HepG2 (cell line): ENCODE results near the gene ANTXR1. TPM values are rescaled to one million over a fixed set of nuclear protein-coding genes. Genes with fewer than 3 reads are reported as not detected.

ENCODE experiments used
- ATAC-seq: fragments of 200-7000 bp; cut with Tn5 transposase; 3 replicates; pipeline ENCODE4 v1.9.1; 2020; ENCODE audit warnings: mild to moderate bottlenecking, moderate library complexity
- BruUV-seq: library from RNA; stranded (reverse); fragments of 400-500 nt; replicated peaks from 2 replicates; lab custom pipeline; 2021; lab: Mats Ljungman, UMichigan
- CTCF ChIA-PET: fragments of 300-600 bp; formaldehyde crosslinking; extraction: SDS; loops from one replicate; lab custom pipeline; 2021; ENCODE audit warnings: low total read pairs, inconsistent platforms, low intra/inter-chr PET ratio; lab: Yijun Ruan, JAX
- POLR2A ChIA-PET: fragments of 350-600 bp; sonication (Branson Sonifier 250); formaldehyde crosslinking; loops from one replicate; lab custom pipeline; 2020; ENCODE audit warnings: antibody characterized with exemption, inconsistent platforms; lab: Yijun Ruan, JAX
- DNase-seq: peaks from one replicate; pipeline ENCODE4 v3.0.0-alpha.2; 2015; ENCODE audit warnings: low spot score
- FAIRE-seq: peaks from 3 replicates; lab custom pipeline; 2011; peaks lifted over from hg19 to GRCh38; lab: Jason Lieb, UNC
- H2AFZ ChIP-seq: one replicate; pipeline ENCODE4 v1.6.1; 2011; ENCODE audit warnings: low read length, inconsistent platforms
- H3K27ac ChIP-seq: fragments of 300-600 bp; 3 replicates; pipeline ENCODE4 v1.8.0; 2011; ENCODE audit warnings: mixed run types, mild to moderate bottlenecking, mixed read lengths, low read length, inconsistent platforms; ENCODE audit not compliant: insufficient read depth; ENCODE audit errors: extremely low read length
- H3K27me3 ChIP-seq, 2 experiments: fragments of 200-600 bp in 1 of 2; 2 replicates in 1 of 2; 3 replicates in 1 of 2; pipeline versions ENCODE4 v1.6.0 to v1.8.0; 2011; ENCODE audit warnings: low read length in 2 of 2, mild to moderate bottlenecking in 2 of 2, moderate library complexity in 2 of 2, inconsistent platforms in 1 of 2; ENCODE audit not compliant: insufficient read depth in 2 of 2, control insufficient read depth in 1 of 2
- H3K36me3 ChIP-seq, 2 experiments: fragments of 200-600 bp in 1 of 2; replicated peaks in 1 of 2; 2 replicates in 1 of 2; 3 replicates in 1 of 2; pipeline versions ENCODE4 v1.5.1 to v1.8.0; 2011; ENCODE audit warnings: low read length in 2 of 2, inconsistent platforms in 1 of 2; ENCODE audit not compliant: insufficient read depth in 2 of 2, control insufficient read depth in 1 of 2
- H3K4me1 ChIP-seq: 2 replicates; pipeline ENCODE4 v1.5.1; 2012; ENCODE audit warnings: low read length, inconsistent platforms; ENCODE audit not compliant: insufficient read depth
- H3K4me2 ChIP-seq: 2 replicates; pipeline ENCODE4 v1.6.0; 2011; ENCODE audit warnings: low read depth, low read length, inconsistent platforms
- H3K4me3 ChIP-seq, 3 experiments: fragments of 200-600 bp in 1 of 3; sonication (generic), shearing (Covaris generic) in 1 of 3; replicated peaks in 1 of 3; 2 replicates each; pipeline ENCODE4 v1.5.1; 2011 to 2016; ENCODE audit warnings: low read length in 3 of 3, inconsistent platforms in 2 of 3, low read depth in 2 of 3, mild to moderate bottlenecking in 2 of 3, control low read depth in 1 of 3, mixed read lengths in 1 of 3; ENCODE audit not compliant: insufficient read depth in 1 of 3
- H3K79me2 ChIP-seq: one replicate; pipeline ENCODE4 v1.6.1; 2011; ENCODE audit warnings: low read length, inconsistent platforms; ENCODE audit not compliant: insufficient read depth
- H3K9ac ChIP-seq: 2 replicates; pipeline ENCODE4 v1.6.0; 2011; ENCODE audit warnings: mild to moderate bottlenecking, low read depth, low read length, inconsistent platforms; ENCODE audit not compliant: insufficient read depth
- H3K9me3 ChIP-seq: 2 replicates; pipeline ENCODE4 v1.5.1; 2012; ENCODE audit warnings: mild to moderate bottlenecking, low read length
- H4K20me1 ChIP-seq: 2 replicates; pipeline ENCODE4 v1.6.0; 2011; ENCODE audit warnings: inconsistent platforms, mild to moderate bottlenecking, low read length, moderate library complexity; ENCODE audit not compliant: insufficient read depth
- EEA1 ChIP-seq: sonication (generic); formaldehyde crosslinking; IDR thresholded peaks from 2 replicates; pipeline ENCODE4 v1.5.1; 2020; ENCODE audit warnings: mild to moderate bottlenecking, missing genetic modification reagents, borderline replicate concordance
- EP300 ChIP-seq, 3 experiments: sonication (generic) in 1 of 3; formaldehyde crosslinking in 1 of 3; IDR thresholded peaks; 2 replicates each; pipeline versions ENCODE4 v1.5.1 to v1.6.1; 2011 to 2020; ENCODE audit warnings: low read depth in 2 of 3, low read length in 2 of 3, borderline replicate concordance in 1 of 3, improper control_type of control experiment in 1 of 3, mild to moderate bottlenecking in 1 of 3, missing genetic modification reagents in 1 of 3, moderate library complexity in 1 of 3
- SRSF4 ChIP-seq: fragments of 200-400 bp; formaldehyde crosslinking; IDR thresholded peaks from one replicate; pipeline ENCODE4 v1.6.1; 2018; ENCODE audit warnings: mild to moderate bottlenecking, low read depth, low read length, moderate library complexity; ENCODE audit not compliant: poor library complexity, severe bottlenecking
- TBX3 ChIP-seq: fragments of 450-650 bp; IDR thresholded peaks from 2 replicates; pipeline ENCODE4 v1.6.1; 2017; ENCODE audit warnings: antibody characterized with exemption, mild to moderate bottlenecking, inconsistent platforms, borderline replicate concordance
- ZBTB8A ChIP-seq: sonication (generic); formaldehyde crosslinking; IDR thresholded peaks from 2 replicates; pipeline ENCODE4 v1.4.0; 2020; ENCODE audit warnings: mild to moderate bottlenecking, low read depth, missing genetic modification reagents, borderline replicate concordance
- ZEB1 ChIP-seq: IDR thresholded peaks from 2 replicates; pipeline ENCODE4 v1.6.1; 2012; ENCODE audit warnings: mild to moderate bottlenecking, low read depth, inconsistent platforms; ENCODE audit not compliant: insufficient replicate concordance
- ZFP90 ChIP-seq: sonication (generic); formaldehyde crosslinking; IDR thresholded peaks from 2 replicates; pipeline ENCODE4 v1.8.0; 2022; ENCODE audit warnings: missing genetic modification reagents, mild to moderate bottlenecking, inconsistent platforms, borderline replicate concordance
- ZNF589 ChIP-seq: sonication (generic); formaldehyde crosslinking; conservative IDR thresholded peaks from 2 replicates; pipeline ENCODE4 v1.8.0; 2022; ENCODE audit warnings: mild to moderate bottlenecking, moderate library complexity, missing genetic modification reagents
- ZNF740 ChIP-seq: sonication (generic); formaldehyde crosslinking; IDR thresholded peaks from 2 replicates; pipeline ENCODE4 v1.4.0; 2020; ENCODE audit warnings: missing genetic modification reagents
- ZSCAN22 ChIP-seq: sonication (generic); formaldehyde crosslinking; IDR thresholded peaks from 2 replicates; pipeline ENCODE4 v1.4.0; 2020; ENCODE audit warnings: mild to moderate bottlenecking, missing genetic modification reagents
- WGBS: methylation state at CpG from one replicate; pipeline ENCODE4 v1.1.6; 2017; ENCODE audit warnings: low lambda C conversion rate; 5-methylcytosine and 5-hydroxymethylcytosine counted together
- in situ Hi-C: cut with HindIII; loops from 2 replicates; pipeline ENCODE4 v1.10.0; 2017; ENCODE audit warnings: low pct_unique_long_range_greater_than_20kb; ENCODE audit not compliant: extremely low pct_ligation_motif_present
- intact Hi-C: fragments of 100-400 bp; cut with micrococcal nuclease; formaldehyde crosslinking; loops from one replicate; pipeline ENCODE4 v1.10.0; 2022; ENCODE audit not compliant: unreplicated experiment
- polyA plus RNA-seq, 8 experiments: library from polyadenylated mRNA; depleted of rRNA in 3 of 8; stranded (reverse) in 7 of 8; unstranded in 1 of 8; fragments of >200 nt; fragmentation: Illumina TruSeq in 4 of 8; extraction: Trizol in 4 of 8; gene quantifications; 2 replicates each; pipeline versions ENCODE4 v1.2.1 to v1.2.3, GENCODE V29; 2011 to 2016; ENCODE audit warnings: low read depth in 4 of 8, missing spikeins in 1 of 8, mixed read lengths in 1 of 8; ENCODE audit not compliant: insufficient read depth in 1 of 8
- total RNA-seq, 5 experiments: library from RNA; depleted of rRNA; stranded (reverse); fragments of >200 nt; fragmentation: Illumina TruSeq; extraction: Trizol; gene quantifications; 2 replicates each; pipeline ENCODE4 v1.2.3, GENCODE V29; 2016; ENCODE audit warnings: low read depth in 1 of 5

Gene ANTXR1
- total and polyA plus RNA-seq, 2 of the 13 experiments (the other 11 are each of a cell fraction or from before 2014, with no cell fraction given), result 4.5 to 12.7 TPM

DNA sequence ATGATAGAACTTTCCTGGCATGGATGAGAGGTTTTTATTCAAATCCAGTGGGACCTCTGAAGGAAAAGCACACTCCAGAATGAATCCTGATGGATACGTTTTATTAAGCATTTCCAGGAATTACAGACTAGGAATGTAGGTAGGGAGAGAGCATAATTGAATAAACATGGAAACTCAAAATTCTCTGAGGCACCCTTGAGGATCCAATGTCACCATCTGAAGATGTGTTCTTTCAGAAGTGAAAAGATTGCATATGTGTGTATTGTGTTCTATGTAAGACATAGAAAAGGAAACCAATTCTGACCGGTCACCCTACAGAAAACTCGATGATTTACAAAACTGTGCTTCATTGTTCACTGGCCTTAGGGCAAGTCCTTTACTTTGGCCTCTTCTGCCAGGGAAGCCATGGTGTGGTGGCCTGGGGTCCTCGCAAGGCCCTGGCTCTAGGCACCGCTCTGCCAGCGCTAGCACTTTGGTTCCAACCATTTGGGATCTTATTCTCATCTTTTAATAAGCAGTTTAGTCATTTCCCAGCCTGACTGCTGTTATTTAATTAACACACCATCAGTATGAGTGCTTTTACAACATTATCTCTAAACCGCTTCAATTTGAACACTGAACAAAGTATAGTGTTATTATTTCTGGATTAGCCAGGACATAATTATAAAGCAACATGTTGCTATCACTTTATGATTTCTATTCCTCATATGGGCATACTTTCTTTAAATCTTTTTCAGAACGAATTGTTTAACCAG, 43.1 kb upstream of the ANTXR1 start:
- no peaks in the 10 kb centered on the region for H3K79me2 ChIP-seq
- POLR2A ChIA-PET, result no interaction called here
- CTCF ChIA-PET, result no interaction called here
- in situ Hi-C loops (no loop called here), intact Hi-C loops (no loop called here)
- no peak overlapping the region for H3K27ac ChIP-seq
- no TSS peak for BruUV-seq
- no peak overlapping the region for H3K4me2 ChIP-seq
- FAIRE-seq, result no peak
- H3K36me3 ChIP-seq, result no peaks in the 10 kb centered on the region
- no peaks in the 10 kb centered on the region for H3K4me1 ChIP-seq
- 21% methylated on average over 8 of the region's 8 CpGs for WGBS
- H4K20me1 ChIP-seq, result no peaks in the 10 kb centered on the region
- no peak overlapping the region for H3K9ac ChIP-seq
- H2AFZ ChIP-seq, result no peak overlapping the region
- no peak for DNase-seq
- peaks cover 0 to 42% of the 10 kb centered on the region in 2 experiments; a peak in 4 of 5 replicates for H3K27me3 ChIP-seq
- no peak for TF ChIP-seq EP300 (IDR thresholded peaks at IDR 0.05; ENCODE audit: low read depth in 2 of 2, low read length in 2 of 2)
- no peak for TF ChIP-seq EP300 (CRISPR knock-in tag; IDR thresholded peaks at IDR 0.05; ENCODE audit: borderline replicate concordance)
- TF ChIP-seq ZSCAN22 (CRISPR knock-in tag), result no peak
- no peaks in the 10 kb centered on the region for H3K9me3 ChIP-seq
- H3K4me3 ChIP-seq, result no peak overlapping the region
- no peak for ATAC-seq

- no peaks in the 10 kb centered on the region for H3K9me3 ChIP-seq
- DNase-seq, result no peak
- no peaks in the 10 kb centered on the region for H3K79me2 ChIP-seq
- POLR2A ChIA-PET, result no interaction called here
- no peak for TF ChIP-seq ZBTB8A (CRISPR knock-in tag)
- TF ChIP-seq ZEB1, result no peak
- TF ChIP-seq SRSF4, result no peak
- TF ChIP-seq TBX3, result no peak
- TF ChIP-seq ZNF589 (CRISPR knock-in tag), result no peak
- no peak for TF ChIP-seq ZNF740 (CRISPR knock-in tag)
- no peak for TF ChIP-seq ZFP90 (CRISPR knock-in tag)
- no peak for TF ChIP-seq EEA1
- CTCF ChIA-PET, result no interaction called here
- no peak overlapping the region for H2AFZ ChIP-seq
- H3K36me3 ChIP-seq, result no peaks in the 10 kb centered on the region
- intact Hi-C loops, result no loop called here
- no peaks in the 10 kb centered on the region for H3K4me1 ChIP-seq
- H3K27ac ChIP-seq, result no peak overlapping the region
- BruUV-seq, result no TSS peak
- FAIRE-seq, result no peak
- in situ Hi-C loops, result no loop called here
- H3K4me3 ChIP-seq, result no peak overlapping the region
- H3K27me3 ChIP-seq, result peaks cover 0 to 45% of the 10 kb centered on the region in 2 experiments; a peak in 4 of 5 replicates
- no peaks in the 10 kb centered on the region for H4K20me1 ChIP-seq
- 14% methylated on average over 8 of the region's 8 CpGs for WGBS
- no peak overlapping the region for H3K9ac ChIP-seq
- no peak overlapping the region for H3K4me2 ChIP-seq
- ATAC-seq, result no peak
These were observed 42.3 kb upstream of the ANTXR1 start for GRCh38 chr2:68970566-68971265.
